Naive B cell (primary cell): ENCODE data around the gene SLC22A5. TPM values are rescaled to one million over a fixed set of nuclear protein-coding genes. Genes with fewer than 3 reads are reported as not detected.

ENCODE experiments used
- ATAC-seq, 2 donors: fragments of 150-1000 bp; cut with Tn5 transposase; 2 replicates each; pipeline ENCODE4 v1.10.0; 2021; ENCODE audit warnings: low read depth in 2 of 2, mild to moderate bottlenecking in 2 of 2, moderate library complexity in 2 of 2
- DNase-seq: peaks from one replicate; pipeline ENCODE4 v3.0.0; 2022
- H3K27ac Mint-ChIP-seq, 6 donors: one replicate each; pipeline ENCODE4 v1.8.0; 2020 to 2022; ENCODE audit warnings: mild to moderate bottlenecking in 6 of 6, mixed read lengths in 6 of 6, moderate library complexity in 5 of 6, inconsistent platforms in 2 of 6
- H3K27me3 Mint-ChIP-seq, 3 donors: one replicate each; pipeline ENCODE4 v1.8.0; 2021 to 2022; ENCODE audit warnings: mixed read lengths in 3 of 3, mild to moderate bottlenecking in 1 of 3
- H3K36me3 Mint-ChIP-seq, 2 donors: one replicate each; pipeline ENCODE4 v1.8.0; 2020 to 2022; ENCODE audit warnings: mixed read lengths in 2 of 2, inconsistent platforms in 1 of 2, mild to moderate bottlenecking in 1 of 2
- H3K4me1 Mint-ChIP-seq, 3 donors: one replicate each; pipeline ENCODE4 v1.8.0; 2020 to 2022; ENCODE audit warnings: mixed read lengths in 3 of 3, inconsistent platforms in 1 of 3, mild to moderate bottlenecking in 1 of 3, moderate library complexity in 1 of 3
- H3K4me3 Mint-ChIP-seq, 8 donors: one replicate each; pipeline ENCODE4 v1.8.0; 2020 to 2022; ENCODE audit warnings: mild to moderate bottlenecking in 8 of 8, mixed read lengths in 8 of 8, moderate library complexity in 8 of 8, inconsistent platforms in 2 of 8
- H3K9me3 Mint-ChIP-seq, 7 donors: one replicate each; pipeline ENCODE4 v1.8.0; 2020 to 2022; ENCODE audit warnings: mixed read lengths in 7 of 7, mild to moderate bottlenecking in 5 of 7, inconsistent platforms in 2 of 7, moderate library complexity in 1 of 7
- polyA plus RNA-seq, 6 donors: library from polyadenylated mRNA; unstranded; fragments of 300-500 nt; fragmentation: Illumina TruSeq; gene quantifications; one replicate each; pipeline ENCODE4 v1.2.3, GENCODE V29; 2021; ENCODE audit warnings: low read depth in 6 of 6

The SLC22A5 gene
- polyA plus RNA-seq, 6 donors from 2014 or later = 1.5 to 3.1 (median 1.9) TPM

GRCh38 chr5:132371603-132371994, 2.1 kb downstream of the SLC22A5 start:
- H3K4me1 Mint-ChIP-seq = peaks cover 16 to 18% (median 17%) of the 10 kb centered on the region in 3 donors
- no peaks in the 10 kb centered on the region for H3K36me3 Mint-ChIP-seq
- H3K9me3 Mint-ChIP-seq = no peaks in the 10 kb centered on the region
- no peak for ATAC-seq
- peak overlapping the region in 5 of 8 donors; percentile 67 to 89 (median 80) for H3K4me3 Mint-ChIP-seq
- H3K27ac Mint-ChIP-seq = peak overlapping the region in 2 of 6 donors; percentile 35 to 82
- no peak for DNase-seq
- no peaks in the 10 kb centered on the region for H3K27me3 Mint-ChIP-seq

- no peak for DNase-seq
These were observed 2.6 kb downstream of the SLC22A5 start for GRCh38 chr5:132372127-132372526.

GRCh38 chr5:132372542-132372941, 3.0 kb downstream of the SLC22A5 start:
- Mint-ChIP-seq H3K9me3 (no peaks in the 10 kb centered on the region), H3K36me3 (no peaks in the 10 kb centered on the region), H3K27me3 (no peaks in the 10 kb centered on the region), H3K4me1 (peaks cover 16 to 18% (median 17%) of the 10 kb centered on the region in 3 donors), H3K27ac (no peak overlapping the region), H3K4me3 (peak overlapping the region in 3 of 8 donors; percentile 25 to 74 (median 44))
- ATAC-seq = no peak
- DNase-seq = no peak

More at GRCh38 chr5:132372127-132372526, 2.6 kb downstream of the SLC22A5 start:
- Mint-ChIP-seq H3K4me3 (peak overlapping the region in 2 of 8 donors; percentile 67 to 74), H3K27me3 (no peaks in the 10 kb centered on the region), H3K27ac (no peak overlapping the region), H3K36me3 (no peaks in the 10 kb centered on the region), H3K4me1 (peaks cover 16 to 18% (median 17%) of the 10 kb centered on the region in 3 donors), H3K9me3 (no peaks in the 10 kb centered on the region)
- no peak for ATAC-seq

DNA sequence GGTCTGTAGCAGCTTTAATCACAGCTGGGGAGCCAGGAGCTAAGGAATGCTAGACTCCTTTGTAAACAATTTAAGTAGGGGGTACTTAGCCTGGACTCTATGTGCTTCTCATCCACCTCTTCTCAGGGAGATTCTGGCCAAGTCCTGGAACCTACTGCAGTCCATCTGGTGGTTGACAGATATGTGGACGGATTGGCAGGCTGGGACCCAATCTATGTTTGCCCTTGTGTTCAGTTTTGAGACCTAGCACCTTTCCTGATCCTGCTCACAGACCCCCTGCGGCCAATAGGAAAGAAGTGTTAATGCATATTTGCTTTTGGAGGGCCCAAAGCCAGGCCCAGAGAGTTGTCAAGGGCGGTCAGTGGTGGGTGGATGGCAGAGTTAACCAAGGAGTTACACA, 6.4 kb downstream of the SLC22A5 start:
- Mint-ChIP-seq H3K4me3 (no peak overlapping the region), H3K36me3 (peaks cover 4 to 8% of the 10 kb centered on the region in 2 donors), H3K9me3 (no peaks in the 10 kb centered on the region), H3K27me3 (no peaks in the 10 kb centered on the region), H3K4me1 (peaks cover 6 to 10% (median 6%) of the 10 kb centered on the region in 3 donors), H3K27ac (no peak overlapping the region)
- ATAC-seq = no peak
- no peak for DNase-seq

DNA sequence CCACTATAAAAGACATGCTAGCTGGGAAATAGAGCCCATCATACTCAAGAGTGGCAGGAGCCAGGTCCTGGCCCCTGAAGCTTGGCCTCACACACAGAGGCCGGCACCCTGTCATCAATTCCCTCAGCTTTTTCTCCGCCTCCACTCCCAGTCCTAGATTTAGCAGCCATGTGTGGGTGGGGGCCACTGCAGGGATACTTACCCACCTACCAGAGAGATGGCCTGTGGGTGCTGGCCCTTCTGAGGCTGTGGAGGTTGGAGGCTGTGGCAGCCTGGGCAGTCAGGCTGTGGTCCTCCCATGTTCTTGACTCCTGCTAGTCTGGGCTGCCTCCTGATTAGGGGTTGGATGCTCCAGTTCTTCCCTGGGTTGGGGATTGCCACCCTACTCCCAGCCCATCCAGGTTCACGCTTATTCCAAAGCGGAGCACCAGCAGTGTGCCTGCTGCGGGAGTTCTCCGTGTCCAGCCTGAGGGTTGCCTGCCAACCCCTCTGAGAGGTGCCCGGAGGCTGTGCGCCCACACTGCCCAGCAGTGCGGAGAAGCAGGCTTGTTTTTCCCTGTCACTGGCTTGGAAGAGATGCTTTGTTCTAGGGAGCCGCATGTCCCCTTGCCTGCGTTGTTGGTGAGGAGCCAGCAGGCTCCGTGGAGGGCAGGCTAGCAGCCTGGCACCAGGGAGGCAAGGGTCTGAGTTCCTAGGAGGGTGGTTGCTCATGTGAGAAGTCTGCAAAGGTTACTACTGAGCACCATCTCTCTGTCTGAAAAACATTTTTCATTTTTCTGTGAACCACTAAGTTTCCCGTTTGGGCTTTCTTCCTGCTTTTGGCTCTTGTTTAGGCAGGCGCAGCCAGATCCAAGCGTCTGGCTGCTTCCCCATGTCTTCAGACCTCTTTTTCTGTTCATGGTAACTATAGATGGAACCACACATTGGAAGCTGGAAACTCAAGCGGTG, 7.5 kb downstream of the SLC22A5 start:
- DNase-seq = no peak
- no peaks in the 10 kb centered on the region for H3K27me3 Mint-ChIP-seq
- no peak overlapping the region for H3K4me3 Mint-ChIP-seq
- no peaks in the 10 kb centered on the region for H3K9me3 Mint-ChIP-seq
- peaks cover 0 to 3% (median 0%) of the 10 kb centered on the region in 3 donors for H3K4me1 Mint-ChIP-seq
- no peak for ATAC-seq
- H3K27ac Mint-ChIP-seq = peak overlapping the region in 1 of 6 donors; percentile 71
- peaks cover 4 to 8% of the 10 kb centered on the region in 2 donors for H3K36me3 Mint-ChIP-seq

DNA sequence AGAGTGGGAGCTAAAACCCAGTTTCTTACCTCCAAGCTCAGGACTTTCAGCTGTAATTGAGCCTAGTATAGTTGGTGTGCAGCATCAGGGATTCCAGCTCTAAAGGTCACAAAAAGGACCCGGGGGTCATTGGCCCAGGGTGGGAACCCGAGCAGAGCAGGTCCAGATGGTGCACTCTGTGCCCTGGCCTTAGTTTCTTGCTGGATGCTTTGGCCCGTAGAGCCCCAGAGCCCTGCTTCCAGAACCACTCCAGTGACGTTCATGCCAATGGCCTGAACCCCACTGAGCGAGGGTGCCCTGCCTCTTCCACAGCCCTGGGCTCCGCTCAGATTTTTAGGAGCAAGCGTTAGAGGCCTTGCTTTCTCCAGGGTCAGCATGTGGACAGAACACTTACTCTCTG, 8.2 kb downstream of the SLC22A5 start:
- Mint-ChIP-seq H3K27ac (no peak overlapping the region), H3K27me3 (no peaks in the 10 kb centered on the region), H3K36me3 (peaks cover 4 to 8% of the 10 kb centered on the region in 2 donors), H3K9me3 (no peaks in the 10 kb centered on the region), H3K4me1 (peaks cover 0 to 3% (median 0%) of the 10 kb centered on the region in 3 donors), H3K4me3 (no peak overlapping the region)
- ATAC-seq = no peak
- DNase-seq = no peak

DNA sequence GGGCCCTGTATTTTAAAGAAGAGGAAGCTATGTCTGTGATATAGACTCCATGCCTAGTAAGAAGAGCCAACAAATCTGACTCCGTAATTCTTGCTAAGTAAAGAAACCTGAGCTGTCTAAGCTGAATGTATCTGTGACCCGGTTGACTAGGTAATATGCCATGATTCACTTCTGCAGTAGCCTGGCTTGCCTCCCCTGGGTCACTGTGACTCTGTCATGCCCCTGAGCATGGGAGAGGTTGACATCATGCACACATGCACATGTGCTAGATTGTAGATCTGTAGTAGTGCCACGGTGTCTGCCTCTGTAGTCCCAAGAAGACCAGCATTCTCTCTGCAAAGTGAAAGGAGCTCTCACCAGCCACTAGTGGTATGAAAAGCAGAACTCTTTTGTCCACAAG, 9.1 kb downstream of the SLC22A5 start:
- no peak for ATAC-seq
- Mint-ChIP-seq H3K27ac (no peak overlapping the region), H3K36me3 (peaks cover 4 to 8% of the 10 kb centered on the region in 2 donors)

DNA sequence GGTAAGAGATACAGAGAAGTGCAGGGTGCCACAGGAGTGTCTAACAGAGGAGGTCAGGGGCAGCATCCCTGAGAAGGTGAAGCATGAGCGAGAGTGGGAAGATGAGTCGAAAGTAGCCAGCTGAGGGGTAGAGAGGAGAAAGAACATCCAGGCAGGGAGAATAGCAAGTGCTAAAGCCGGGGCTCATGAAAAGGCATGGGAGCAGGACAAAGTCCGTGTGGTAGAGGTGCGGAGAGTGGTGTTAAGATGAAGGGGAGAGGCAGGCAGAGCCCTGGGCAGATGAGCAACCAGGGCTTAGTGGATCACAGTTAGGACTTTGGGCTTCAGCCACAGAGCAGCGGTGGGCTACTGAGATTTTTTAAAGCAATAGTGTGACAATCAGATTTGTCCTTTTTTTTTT, 10.5 kb downstream of the SLC22A5 start:
- Mint-ChIP-seq H3K4me1 (peaks cover 0 to 2% (median under 1%) of the 10 kb centered on the region in 3 donors), H3K27me3 (no peaks in the 10 kb centered on the region), H3K36me3 (peaks cover 4 to 8% of the 10 kb centered on the region in 2 donors), H3K4me3 (no peak overlapping the region), H3K27ac (peak overlapping the region in 2 of 6 donors; percentile 14 to 24), H3K9me3 (no peaks in the 10 kb centered on the region)
- ATAC-seq = no peak
- no peak for DNase-seq

More for the DNA sequence above, 9.1 kb downstream of the SLC22A5 start:
- Mint-ChIP-seq H3K4me3 (no peak overlapping the region), H3K27me3 (no peaks in the 10 kb centered on the region), H3K9me3 (no peaks in the 10 kb centered on the region), H3K4me1 (peaks cover 0 to 3% (median 0%) of the 10 kb centered on the region in 3 donors)
- DNase-seq = no peak

- no peaks in the 10 kb centered on the region for H3K9me3 Mint-ChIP-seq
- H3K4me1 Mint-ChIP-seq = peaks cover 6 to 9% (median 7%) of the 10 kb centered on the region in 3 donors
- H3K4me3 Mint-ChIP-seq = no peak overlapping the region
- no peaks in the 10 kb centered on the region for H3K27me3 Mint-ChIP-seq
- peaks cover 4 to 8% of the 10 kb centered on the region in 2 donors for H3K36me3 Mint-ChIP-seq
- no peak overlapping the region for H3K27ac Mint-ChIP-seq
- DNase-seq (no peak), ATAC-seq (no peak)
These were observed 11.2 kb downstream of the SLC22A5 start for GRCh38 chr5:132380741-132381140.

DNA sequence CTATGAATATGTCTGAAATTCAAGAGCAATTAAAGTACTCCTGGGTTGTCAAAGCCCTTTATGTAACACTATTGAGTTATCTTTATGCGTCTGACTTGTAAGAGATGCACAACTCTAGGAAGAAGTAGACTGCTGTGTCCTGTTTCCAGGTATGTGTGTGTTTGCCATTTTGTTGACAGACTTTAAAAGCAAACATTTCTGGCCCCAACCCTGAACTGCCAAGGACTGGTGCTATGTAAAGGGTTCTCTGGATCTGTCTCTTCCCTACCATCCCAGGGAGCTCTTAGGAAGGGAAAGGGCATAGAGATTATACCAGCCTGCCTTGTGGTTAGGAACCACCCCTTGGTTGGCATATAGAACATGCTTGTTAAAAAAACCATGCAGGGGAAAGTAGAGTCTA, 12.1 kb downstream of the SLC22A5 start:
- H3K9me3 Mint-ChIP-seq = no peaks in the 10 kb centered on the region
- no peak overlapping the region for H3K27ac Mint-ChIP-seq
- ATAC-seq (no peak), DNase-seq (no peak)
- H3K4me3 Mint-ChIP-seq = no peak overlapping the region
- H3K27me3 Mint-ChIP-seq = no peaks in the 10 kb centered on the region
- peaks cover 4 to 8% of the 10 kb centered on the region in 2 donors for H3K36me3 Mint-ChIP-seq
- peaks cover 11 to 18% (median 13%) of the 10 kb centered on the region in 3 donors for H3K4me1 Mint-ChIP-seq

DNA sequence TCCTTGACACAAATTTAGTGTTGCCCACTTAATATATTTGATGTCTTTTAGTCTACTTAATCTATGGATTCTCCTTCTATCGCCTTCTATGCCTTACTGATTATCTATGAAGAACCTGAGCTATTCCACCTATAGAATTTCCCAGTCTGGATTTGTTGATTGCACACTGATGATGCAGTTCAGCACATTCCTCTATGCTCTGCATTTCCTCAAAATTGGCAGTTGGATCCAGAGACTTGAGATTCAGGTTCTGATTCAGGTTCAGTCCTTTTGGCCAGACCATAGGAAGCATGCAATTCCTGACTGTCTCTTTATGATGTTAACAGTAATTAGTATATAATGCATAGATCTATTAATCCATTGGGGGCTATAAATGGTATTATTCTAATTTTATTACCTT, 13.8 kb downstream of the SLC22A5 start:
- peaks cover 4 to 8% of the 10 kb centered on the region in 2 donors for H3K36me3 Mint-ChIP-seq
- no peaks in the 10 kb centered on the region for H3K27me3 Mint-ChIP-seq
- H3K4me3 Mint-ChIP-seq = no peak overlapping the region
- DNase-seq (no peak), ATAC-seq (no peak)
- no peaks in the 10 kb centered on the region for H3K9me3 Mint-ChIP-seq
- peaks cover 19 to 23% (median 19%) of the 10 kb centered on the region in 3 donors for H3K4me1 Mint-ChIP-seq
- peak overlapping the region in 1 of 6 donors; percentile 50 for H3K27ac Mint-ChIP-seq

DNA sequence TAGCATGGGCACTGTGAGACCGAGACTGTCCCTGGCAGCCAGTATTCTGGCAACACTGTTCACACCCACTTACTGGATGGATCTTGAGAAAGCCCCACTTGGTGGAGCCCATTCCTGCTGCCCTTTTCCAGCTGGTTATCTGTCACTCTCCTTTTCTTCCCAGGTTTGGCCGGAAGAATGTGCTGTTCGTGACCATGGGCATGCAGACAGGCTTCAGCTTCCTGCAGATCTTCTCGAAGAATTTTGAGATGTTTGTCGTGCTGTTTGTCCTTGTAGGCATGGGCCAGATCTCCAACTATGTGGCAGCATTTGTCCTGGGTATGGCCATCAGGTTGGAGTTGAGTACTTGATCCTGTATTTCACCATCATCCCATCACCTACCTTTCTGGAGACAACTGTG, 14.5 kb downstream of the SLC22A5 start:
- Mint-ChIP-seq H3K27me3 (no peaks in the 10 kb centered on the region), H3K36me3 (peaks cover 4 to 8% of the 10 kb centered on the region in 2 donors), H3K4me1 (peaks cover 19 to 23% (median 19%) of the 10 kb centered on the region in 3 donors), H3K4me3 (no peak overlapping the region), H3K27ac (no peak overlapping the region), H3K9me3 (no peaks in the 10 kb centered on the region)
- DNase-seq (no peak), ATAC-seq (no peak)

DNA sequence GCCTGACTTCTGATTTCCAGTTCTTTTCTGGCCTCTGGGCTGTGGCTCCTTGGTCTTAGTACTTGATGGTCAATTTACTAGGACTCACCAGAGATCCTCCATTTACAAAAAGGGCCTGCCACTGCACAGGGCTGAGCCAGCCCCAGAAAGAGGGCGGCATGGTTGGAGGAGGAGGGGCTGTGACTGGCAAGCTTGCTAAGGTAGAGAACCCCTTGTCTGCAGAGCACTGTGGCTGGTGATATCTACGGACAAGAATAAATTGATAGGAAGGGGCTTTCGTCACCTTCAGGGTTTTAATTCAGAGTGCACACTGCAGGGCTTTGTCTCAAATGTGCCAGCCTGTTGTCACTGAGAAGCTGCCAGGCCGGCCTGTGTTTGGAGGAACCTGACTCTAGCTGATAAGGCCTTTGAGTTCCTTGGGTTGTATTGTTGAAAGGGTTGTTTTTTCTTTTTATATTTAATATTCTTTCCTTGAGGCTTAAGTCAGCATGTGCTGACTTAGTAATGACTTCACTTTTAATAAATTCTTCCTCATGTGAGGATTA, 15.1 kb downstream of the SLC22A5 start:
- DNase-seq (no peak), ATAC-seq (no peak)
- peak overlapping the region in 1 of 6 donors; percentile 63 for H3K27ac Mint-ChIP-seq
- H3K36me3 Mint-ChIP-seq = peaks cover 4 to 8% of the 10 kb centered on the region in 2 donors
- peaks cover 19 to 23% (median 19%) of the 10 kb centered on the region in 3 donors for H3K4me1 Mint-ChIP-seq
- no peaks in the 10 kb centered on the region for H3K9me3 Mint-ChIP-seq
- H3K4me3 Mint-ChIP-seq = no peak overlapping the region
- no peaks in the 10 kb centered on the region for H3K27me3 Mint-ChIP-seq
